SJCRH30 (cell line): ENCODE data around the gene DKC1. TPM values are rescaled to one million over a fixed set of nuclear protein-coding genes. Genes with fewer than 3 reads are reported as not detected.
"Not testable (repeated sequence)": the region's sequence is repeated elsewhere in the genome, so short reads cannot be mapped to it uniquely, and the experiment has no call there.

Experiments
- DNase-seq, 2 experiments: peaks; one replicate each; pipeline ENCODE4 v3.0.0-alpha.2; 2015 to 2020
- H3K27ac ChIP-seq: fragments of 250-450 bp; sonication (Bioruptor Pico); 2 replicates; pipeline ENCODE4 v1.5.1; 2020; ENCODE audit warnings: mild to moderate bottlenecking, moderate library complexity
- H3K27me3 ChIP-seq: fragments of 250-450 bp; sonication (Bioruptor Pico); 2 replicates; pipeline ENCODE4 v1.5.1; 2020; ENCODE audit warnings: mild to moderate bottlenecking, moderate library complexity
- H3K36me3 ChIP-seq: fragments of 250-450 bp; sonication (Bioruptor Pico); 2 replicates; pipeline ENCODE4 v1.5.1; 2020; ENCODE audit warnings: mild to moderate bottlenecking, moderate library complexity
- H3K4me1 ChIP-seq: fragments of 250-450 bp; sonication (Bioruptor Pico); 2 replicates; pipeline ENCODE4 v1.5.1; 2020; ENCODE audit warnings: mild to moderate bottlenecking, moderate library complexity
- H3K4me3 ChIP-seq: fragments of 250-450 bp; sonication (Bioruptor Pico); 2 replicates; pipeline ENCODE4 v1.5.1; 2020; ENCODE audit warnings: mild to moderate bottlenecking, moderate library complexity
- H3K9me3 ChIP-seq: fragments of 250-450 bp; sonication (Bioruptor Pico); replicated peaks from 2 replicates; pipeline ENCODE4 v1.5.1; 2020; ENCODE audit warnings: mild to moderate bottlenecking, moderate library complexity
- total RNA-seq: library from RNA; depleted of rRNA; stranded (reverse); fragments of >200 nt; shearing (Covaris generic); gene quantifications from 2 replicates; pipeline ENCODE4 v1.2.3, GENCODE V29; 2014; rRNA removed

Gene DKC1
- total RNA-seq, 1 experiment from 2014 or later, result 97.8 TPM

DNA sequence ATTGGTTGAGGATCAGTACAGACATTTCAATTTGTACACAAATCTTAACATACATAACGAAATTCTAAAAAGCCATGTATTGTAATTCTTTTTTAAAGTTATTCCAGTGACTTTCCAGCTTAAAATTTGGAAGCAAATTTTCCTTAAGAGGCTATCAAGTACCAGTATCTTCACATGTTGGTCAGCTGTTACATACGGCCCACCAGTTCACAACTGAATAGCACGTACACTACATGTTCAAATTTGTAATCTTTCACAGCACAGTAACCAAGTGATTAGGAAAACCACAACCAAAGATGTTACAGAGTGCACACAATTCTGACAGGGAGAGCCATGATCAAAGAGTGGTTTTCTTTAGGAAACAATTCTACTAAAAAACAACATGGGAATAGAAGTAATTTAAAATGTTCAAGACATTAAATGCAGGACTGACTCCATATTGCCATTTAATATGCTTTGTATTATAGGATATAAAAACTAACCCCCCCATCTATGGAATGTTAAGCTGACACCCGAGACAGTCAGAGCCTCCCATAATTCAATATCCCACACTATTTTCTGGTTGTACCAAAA is 53.7 kb downstream of the DKC1 start:
- not testable (repeated sequence) for H3K27ac ChIP-seq, H3K4me3 ChIP-seq, H3K27me3 ChIP-seq, H3K9me3 ChIP-seq, DNase-seq, H3K4me1 ChIP-seq, H3K36me3 ChIP-seq

DNA sequence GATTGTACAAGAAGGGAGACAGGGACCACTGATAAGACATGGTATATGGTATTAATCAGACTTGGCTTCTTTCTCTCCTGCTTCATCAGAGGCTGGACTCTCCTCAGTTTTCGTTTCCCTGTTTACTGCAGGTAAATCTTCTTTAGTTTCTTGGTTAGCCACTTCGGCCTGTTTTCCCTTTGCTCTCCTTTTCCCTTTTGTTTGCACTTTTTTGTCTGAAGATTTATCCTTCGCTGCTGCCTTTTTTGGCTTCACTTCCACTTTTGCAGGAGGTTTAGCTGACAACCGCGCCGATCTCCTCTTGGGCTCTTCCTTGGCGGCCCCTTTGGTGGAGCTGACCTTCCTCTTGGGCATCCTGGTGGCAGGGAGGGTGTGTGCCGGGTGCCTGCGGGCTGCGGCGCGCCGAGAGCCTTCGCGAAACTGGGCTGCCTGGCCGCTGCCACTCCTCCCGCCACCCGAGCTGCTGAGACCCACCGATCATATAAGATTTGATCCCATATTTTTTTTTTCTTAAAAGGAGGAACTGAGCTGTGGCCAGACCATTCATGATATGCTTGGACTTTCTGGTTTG is 54.5 kb downstream of the DKC1 start:
- not testable (repeated sequence) for DNase-seq, H3K4me1 ChIP-seq, H3K27me3 ChIP-seq

GRCh38 chrX:154818916-154819770 is 56.5 kb downstream of the DKC1 start:
- no peaks in the 10 kb centered on the region for H3K9me3 ChIP-seq
- DNase-seq, result no peak
- H3K4me3 ChIP-seq, result no peak overlapping the region
- no peak overlapping the region for H3K27ac ChIP-seq
- H3K4me1 ChIP-seq, result no peaks in the 10 kb centered on the region
- H3K36me3 ChIP-seq, result no peaks in the 10 kb centered on the region
- no peaks in the 10 kb centered on the region for H3K27me3 ChIP-seq

More for the DNA sequence above, 54.5 kb downstream of the DKC1 start:
- not testable (repeated sequence) for H3K27ac ChIP-seq, H3K4me3 ChIP-seq, H3K36me3 ChIP-seq, H3K9me3 ChIP-seq

- DNase-seq, result no peak
- no peak overlapping the region for H3K4me3 ChIP-seq
Measured at GRCh38 chrX:154819771-154820341, 57.2 kb downstream of the DKC1 start.

GRCh38 chrX:154821523-154821922 is 58.9 kb downstream of the DKC1 start:
- no peak overlapping the region for H3K4me3 ChIP-seq
- no peaks in the 10 kb centered on the region for H3K36me3 ChIP-seq
- H3K27me3 ChIP-seq, result no peaks in the 10 kb centered on the region
- no peak for DNase-seq
- no peak overlapping the region for H3K27ac ChIP-seq
- H3K9me3 ChIP-seq, result no peaks in the 10 kb centered on the region
- H3K4me1 ChIP-seq, result no peaks in the 10 kb centered on the region

More at GRCh38 chrX:154819771-154820341, 57.2 kb downstream of the DKC1 start:
- H3K36me3 ChIP-seq, result no peaks in the 10 kb centered on the region
- no peaks in the 10 kb centered on the region for H3K27me3 ChIP-seq
- H3K9me3 ChIP-seq, result no peaks in the 10 kb centered on the region
- H3K4me1 ChIP-seq, result no peaks in the 10 kb centered on the region
- no peak overlapping the region for H3K27ac ChIP-seq

- no peaks in the 10 kb centered on the region for H3K9me3 ChIP-seq
- DNase-seq, result no peak
- no peak overlapping the region for H3K27ac ChIP-seq
- no peaks in the 10 kb centered on the region for H3K4me1 ChIP-seq
- no peak overlapping the region for H3K4me3 ChIP-seq
- no peaks in the 10 kb centered on the region for H3K36me3 ChIP-seq
- no peaks in the 10 kb centered on the region for H3K27me3 ChIP-seq
Measured at GRCh38 chrX:154822029-154822428, 59.4 kb downstream of the DKC1 start.

GRCh38 chrX:154824638-154825037 is 62.0 kb downstream of the DKC1 start:
- DNase-seq, result no peak
- H3K36me3 ChIP-seq, result no peaks in the 10 kb centered on the region
- no peak overlapping the region for H3K4me3 ChIP-seq
- H3K27me3 ChIP-seq, result no peaks in the 10 kb centered on the region
- no peaks in the 10 kb centered on the region for H3K4me1 ChIP-seq
- H3K27ac ChIP-seq, result no peak overlapping the region
- H3K9me3 ChIP-seq, result no peaks in the 10 kb centered on the region

DNA sequence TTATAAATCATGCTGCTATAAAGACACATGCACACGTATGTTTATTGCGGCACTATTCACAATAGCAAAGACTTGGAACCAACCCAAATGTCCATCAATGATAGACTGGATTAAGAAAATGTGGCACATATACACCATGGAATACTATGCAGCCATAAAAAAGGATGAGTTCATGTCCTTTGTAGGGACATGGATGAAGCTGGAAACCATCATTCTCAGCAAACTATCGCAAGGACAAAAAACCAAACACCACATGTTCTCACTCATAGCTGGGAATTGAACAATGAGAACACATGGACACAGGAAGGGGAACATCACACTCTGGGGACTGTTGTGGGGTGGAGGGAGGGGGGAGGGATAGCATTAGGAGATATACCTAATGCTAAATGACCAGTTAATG is 62.9 kb downstream of the DKC1 start:
- H3K9me3 ChIP-seq, H3K4me3 ChIP-seq, H3K27ac ChIP-seq, DNase-seq, H3K27me3 ChIP-seq, H3K36me3 ChIP-seq, H3K4me1 ChIP-seq: not testable (repeated sequence)

Other genes starting within 250 kb of the DKC1 start
- 12.2 and 13.6 TPM in 2 replicates for gene FAM3A, start 246.6 kb upstream of the DKC1 start, total RNA-seq
- gene G6PD, start 216.0 kb upstream of the DKC1 start, total RNA-seq, result 19.4 and 21.9 TPM in 2 replicates
- gene IKBKG, start 215.2 kb upstream of the DKC1 start, total RNA-seq, result 9.5 and 10.5 TPM in 2 replicates
- gene CTAG1A, start 177.7 kb upstream of the DKC1 start, total RNA-seq, result not detected in 2 replicates
- not detected in 2 replicates for gene CTAG1B, start 143.6 kb upstream of the DKC1 start, total RNA-seq
- 4.1 and 4.2 TPM in 2 replicates for gene CTAG2, start 109.3 kb upstream of the DKC1 start, total RNA-seq
- gene GAB3, start 11.8 kb upstream of the DKC1 start, total RNA-seq, result 0.03 TPM in 1 of 2 replicates, not detected in the other
- 0.43 TPM in 1 of 2 replicates, not detected in the other for gene MPP1, start 42.6 kb downstream of the DKC1 start, total RNA-seq
- not detected in 2 replicates for gene SMIM9, start 71.8 kb downstream of the DKC1 start, total RNA-seq
- gene F8A1, start 123.5 kb downstream of the DKC1 start, total RNA-seq, result 4.6 and 5.2 TPM in 2 replicates